ENCODE measurements around the gene NRIP1.

The NRIP1 gene

GRCh38 chr21:15001113-15001512 lies 63.7 kb downstream of the NRIP1 start:
- DNase-seq (ENCODE audit: low read depth), result no peak
- TF ChIP-seq CTCF (conservative IDR thresholded peaks at IDR 0.05; ENCODE audit: low read depth, low read length), result no peak

GRCh38 chr21:15000081-15000480 lies 64.7 kb downstream of the NRIP1 start:
- no peak overlapping the region for H3K4me3 ChIP-seq (ENCODE audit: low read length)
- no peak for TF ChIP-seq CTCF (conservative IDR thresholded peaks at IDR 0.05; ENCODE audit: low read depth, low read length)
- DNase-seq (ENCODE audit: low read depth), result no peak

More at GRCh38 chr21:15001113-15001512, 63.7 kb downstream of the NRIP1 start:
- H3K4me3 ChIP-seq (ENCODE audit: low read length), result no peak overlapping the region

GRCh38 chr21:14998784-14999183 lies 66.0 kb downstream of the NRIP1 start:
- TF ChIP-seq CTCF (conservative IDR thresholded peaks at IDR 0.05; ENCODE audit: low read depth, low read length), result no peak

GRCh38 chr21:14998336-14998735 lies 66.5 kb downstream of the NRIP1 start:
- no peak overlapping the region for H3K4me3 ChIP-seq (ENCODE audit: low read length)
- no peak for TF ChIP-seq CTCF (conservative IDR thresholded peaks at IDR 0.05; ENCODE audit: low read depth, low read length)
- DNase-seq (ENCODE audit: low read depth), result no peak

More at GRCh38 chr21:14998784-14999183, 66.0 kb downstream of the NRIP1 start:
- no peak overlapping the region for H3K4me3 ChIP-seq (ENCODE audit: low read length)
- DNase-seq (ENCODE audit: low read depth), result no peak

- DNase-seq (ENCODE audit: low read depth), result no peak
- no peak overlapping the region for H3K4me3 ChIP-seq (ENCODE audit: low read length)
- no peak for TF ChIP-seq CTCF (conservative IDR thresholded peaks at IDR 0.05; ENCODE audit: low read depth, low read length)
Measured at GRCh38 chr21:14995695-14996490, 68.9 kb downstream of the NRIP1 start.

GRCh38 chr21:14995226-14995625 lies 69.6 kb downstream of the NRIP1 start:
- no peak for TF ChIP-seq CTCF (conservative IDR thresholded peaks at IDR 0.05; ENCODE audit: low read depth, low read length)
- no peak overlapping the region for H3K4me3 ChIP-seq (ENCODE audit: low read length)
- no peak for DNase-seq (ENCODE audit: low read depth)

- no peak overlapping the region for H3K4me3 ChIP-seq (ENCODE audit: low read length)
- DNase-seq (ENCODE audit: low read depth), result no peak
- TF ChIP-seq CTCF (conservative IDR thresholded peaks at IDR 0.05; ENCODE audit: low read depth, low read length), result no peak
Measured at GRCh38 chr21:14993115-14993514, 71.7 kb downstream of the NRIP1 start.

Measured in retinal pigment epithelial cell (primary cell).